K562 (cell line): ENCODE measurements around the gene COX18. TPM values are rescaled to one million over a fixed set of nuclear protein-coding genes. Genes with fewer than 3 reads are reported as not detected.

ENCODE experiments used
- ATAC-seq: fragments of 200-7000 bp; cut with Tn5 transposase; 3 replicates; pipeline ENCODE4 v1.9.1; 2020; ENCODE audit warnings: moderate library complexity
- BruUV-seq: library from RNA; stranded (reverse); fragments of 400-500 nt; replicated peaks from 2 replicates; lab custom pipeline; 2021; lab: Mats Ljungman, UMichigan
- CTCF ChIA-PET: fragments of 300-600 bp; formaldehyde crosslinking; extraction: SDS; loops from one replicate; lab custom pipeline; 2021; ENCODE audit warnings: low intra/inter-chr PET ratio; lab: Yijun Ruan, JAX
- POLR2A ChIA-PET: fragments of 300-600, 350-650 bp; sonication (Branson Sonifier 250); formaldehyde crosslinking; extraction: SDS; loops from one replicate; lab custom pipeline; 2021; ENCODE audit warnings: antibody characterized with exemption, inconsistent platforms; lab: Yijun Ruan, JAX
- DNase-seq, 4 experiments: peaks; one replicate each; pipeline versions ENCODE4 v3.0.0 to v3.0.0-alpha.2; 2011 to 2018; ENCODE audit warnings: low spot score in 3 of 4, mixed read lengths in 3 of 4; ENCODE audit errors: extremely low read depth in 1 of 4
- FAIRE-seq: peaks from 2 replicates; lab custom pipeline; 2011; peaks lifted over from hg19 to GRCh38; lab: Jason Lieb, UNC
- H2AFZ ChIP-seq: 2 replicates; pipeline ENCODE4 v1.6.0; 2011; ENCODE audit warnings: low read depth, low read length, control low read depth, inconsistent platforms
- H3K27ac ChIP-seq: fragments of 200-600 bp; 3 replicates; pipeline ENCODE4 v1.8.0; 2011; ENCODE audit warnings: low read depth, mild to moderate bottlenecking, control low read depth, inconsistent platforms, low read length, moderate library complexity, mixed read lengths; ENCODE audit errors: extremely low read depth
- H3K27me3 ChIP-seq, 2 experiments: fragments of 300-600 bp in 1 of 2; 2 replicates in 1 of 2; 3 replicates in 1 of 2; pipeline versions ENCODE4 v1.6.0 to v1.8.0; 2011; ENCODE audit warnings: inconsistent platforms in 2 of 2, low read length in 2 of 2, mild to moderate bottlenecking in 1 of 2, mixed read lengths in 1 of 2, moderate library complexity in 1 of 2; ENCODE audit not compliant: control insufficient read depth in 2 of 2, insufficient read depth in 2 of 2
- H3K36me3 ChIP-seq: fragments of 300-600 bp; 3 replicates; pipeline ENCODE4 v1.8.0; 2011; ENCODE audit warnings: mild to moderate bottlenecking, low read length, inconsistent platforms; ENCODE audit not compliant: control insufficient read depth, insufficient read depth
- H3K4me1 ChIP-seq, 2 experiments: fragments of 200-600 bp in 1 of 2; replicated peaks in 1 of 2; 2 replicates in 1 of 2; 3 replicates in 1 of 2; pipeline versions ENCODE4 v1.5.1 to v1.8.0; 2011; ENCODE audit warnings: inconsistent platforms in 2 of 2, low read length in 2 of 2, mild to moderate bottlenecking in 1 of 2, mixed read lengths in 1 of 2, moderate library complexity in 1 of 2; ENCODE audit not compliant: control insufficient read depth in 2 of 2, insufficient read depth in 2 of 2
- H3K4me2 ChIP-seq: 2 replicates; pipeline ENCODE4 v1.6.1; 2011; ENCODE audit warnings: low read length, control low read depth, inconsistent platforms, mixed read lengths; ENCODE audit not compliant: insufficient read depth
- H3K4me3 ChIP-seq: fragments of 200-600 bp; sonication (generic), shearing (Covaris generic); 2 replicates; pipeline ENCODE4 v1.5.1; 2016; ENCODE audit warnings: control low read depth, inconsistent platforms
- H3K79me2 ChIP-seq: fragments of 200-600 bp; 3 replicates; pipeline ENCODE4 v1.8.0; 2011; ENCODE audit warnings: low read length, inconsistent platforms; ENCODE audit not compliant: control insufficient read depth, insufficient read depth
- H3K9ac ChIP-seq, 2 experiments: 2 replicates each; pipeline versions ENCODE4 v1.6.0 to v1.6.1; 2011; ENCODE audit warnings: low read depth in 2 of 2, low read length in 2 of 2, control low read depth in 1 of 2, inconsistent platforms in 1 of 2, mild to moderate bottlenecking in 1 of 2, mixed read lengths in 1 of 2; ENCODE audit not compliant: insufficient read depth in 1 of 2
- H3K9me1 ChIP-seq: one replicate; pipeline ENCODE4 v1.6.0; 2011; ENCODE audit warnings: inconsistent platforms, mild to moderate bottlenecking, low read length, moderate library complexity; ENCODE audit not compliant: control insufficient read depth, insufficient read depth
- H3K9me3 ChIP-seq: replicated peaks from 2 replicates; pipeline ENCODE4 v1.5.1; 2011; ENCODE audit warnings: low read depth, low read length, inconsistent platforms; ENCODE audit not compliant: control insufficient read depth, insufficient read depth
- H4K20me1 ChIP-seq: replicated peaks from 2 replicates; pipeline ENCODE4 v1.6.1; 2011; ENCODE audit warnings: low read length, inconsistent platforms, mixed read lengths; ENCODE audit not compliant: control insufficient read depth, insufficient read depth
- CREB1 ChIP-seq, 2 experiments: sonication (generic) in 1 of 2; formaldehyde crosslinking in 1 of 2; IDR thresholded peaks; 2 replicates each; pipeline versions ENCODE4 v1.6.1 to v1.8.0; 2012 to 2022; ENCODE audit warnings: inconsistent platforms in 1 of 2, mild to moderate bottlenecking in 1 of 2, missing genetic modification reagents in 1 of 2, moderate library complexity in 1 of 2
- CTCF ChIP-seq, 3 experiments: IDR thresholded peaks in 2 of 3; conservative IDR thresholded peaks in 1 of 3; 2 replicates each; pipeline ENCODE4 v1.5.1; 2011 to 2012; ENCODE audit warnings: low read length in 3 of 3, mild to moderate bottlenecking in 3 of 3, control low read depth in 2 of 3, improper control_type of control experiment in 1 of 3, inconsistent platforms in 1 of 3, low read depth in 1 of 3, mixed read lengths in 1 of 3, moderate library complexity in 1 of 3; ENCODE audit not compliant: insufficient read depth in 2 of 3
- DEAF1 ChIP-seq: fragments of 450-650 bp; formaldehyde crosslinking; IDR thresholded peaks from 2 replicates; pipeline ENCODE4 v1.4.0; 2020; ENCODE audit warnings: mild to moderate bottlenecking, moderate library complexity
- ETS1 ChIP-seq: conservative IDR thresholded peaks from 2 replicates; pipeline ENCODE4 v1.6.1; 2011; ENCODE audit warnings: low read depth, mild to moderate bottlenecking, low read length; ENCODE audit not compliant: control insufficient read depth
- GTF2E2 ChIP-seq: fragments of 200-800 bp; sonication (Bioruptor generic); IDR thresholded peaks from 2 replicates; pipeline ENCODE4 v1.6.1; 2016; ENCODE audit warnings: missing genetic modification characterization, missing compliant biosample characterization
- LCOR ChIP-seq: sonication (generic); formaldehyde crosslinking; IDR thresholded peaks from 2 replicates; pipeline ENCODE4 v1.8.0; 2022; ENCODE audit warnings: mild to moderate bottlenecking, missing genetic modification reagents
- NFE2 ChIP-seq: IDR thresholded peaks from 2 replicates; pipeline ENCODE4 v1.6.1; 2014; ENCODE audit warnings: antibody characterized with exemption, low read depth
- NR4A1 ChIP-seq, 2 experiments: fragments of 250-450 bp in 1 of 2; fragments of 450-650 bp in 1 of 2; sonication (Bioruptor Pico) in 1 of 2; IDR thresholded peaks; 2 replicates each; pipeline versions ENCODE4 v1.4.0 to v1.6.1; 2016 to 2020; ENCODE audit warnings: mild to moderate bottlenecking in 2 of 2, missing compliant biosample characterization in 1 of 2, missing genetic modification characterization in 1 of 2, moderate library complexity in 1 of 2
- RAD21 ChIP-seq, 2 experiments: fragments of 250-450 bp in 1 of 2; fragments of 450-650 bp in 1 of 2; sonication (Bioruptor Pico) in 1 of 2; formaldehyde crosslinking in 1 of 2; IDR thresholded peaks in 1 of 2; conservative IDR thresholded peaks in 1 of 2; 2 replicates each; pipeline versions ENCODE4 v1.4.0 to v1.8.0; 2020 to 2022; ENCODE audit warnings: mild to moderate bottlenecking in 2 of 2, moderate library complexity in 1 of 2
- SAP30 ChIP-seq: fragments of 200-600 bp; sonication (generic); IDR thresholded peaks from 2 replicates; pipeline ENCODE4 v1.6.1; 2012; ENCODE audit warnings: borderline replicate concordance, low read depth, mild to moderate bottlenecking, moderate library complexity, low read length, control low read depth, inconsistent platforms; ENCODE audit not compliant: insufficient read depth, poor library complexity, severe bottlenecking
- SMC3 ChIP-seq: conservative IDR thresholded peaks from 2 replicates; pipeline ENCODE4 v1.6.1; 2011; ENCODE audit warnings: low read depth, low read length, improper control_type of control experiment; ENCODE audit not compliant: insufficient read depth
- THRB ChIP-seq: fragments of 450-650 bp; formaldehyde crosslinking; conservative IDR thresholded peaks from 2 replicates; pipeline ENCODE4 v1.4.0; 2022; ENCODE audit warnings: mild to moderate bottlenecking, missing genetic modification characterization
- ZNF384 ChIP-seq: IDR thresholded peaks from 2 replicates; pipeline ENCODE4 v1.6.1; 2012; ENCODE audit warnings: low read depth, low read length, improper control_type of control experiment
- WGBS: fragments of 100-300 bp; shearing (Covaris generic); methylation state at CpG from one replicate; pipeline ENCODE4 v1.1.6; 2016; ENCODE audit warnings: low coverage, mixed read lengths; ENCODE audit not compliant: insufficient coverage; ENCODE audit errors: missing lambda C conversion rate; 5-methylcytosine and 5-hydroxymethylcytosine counted together
- in situ Hi-C: fragments of 300-500 bp; cut with MboI; formaldehyde crosslinking; loops from 4 replicates; pipeline ENCODE4 v1.15.0; 2018; ENCODE audit warnings: inconsistent platforms, mixed read lengths
- intact Hi-C: fragments of 100-400 bp; cut with micrococcal nuclease; formaldehyde crosslinking; loops from 2 replicates; pipeline ENCODE4 v1.14.2; 2022
- polyA plus RNA-seq, 8 experiments: library from polyadenylated mRNA; depleted of rRNA in 4 of 8; stranded (reverse) in 5 of 8; unstranded in 3 of 8; fragments of >200 nt; fragmentation: Nextera tagmentation in 2 of 8; fragmentation: Illumina TruSeq in 1 of 8; extraction: Ambion mirVana in 2 of 8; extraction: Trizol in 1 of 8; gene quantifications; 2 replicates each; pipeline versions ENCODE4 v1.2.1 to v1.2.3, GENCODE V29; 2011 to 2014; ENCODE audit warnings: inconsistent platforms in 1 of 8, missing spikeins in 1 of 8
- total RNA-seq, 7 experiments: library from RNA; depleted of rRNA in 6 of 7; stranded (reverse); fragments of >200 nt in 6 of 7; fragmentation: Illumina TruSeq in 2 of 7; extraction: Trizol in 2 of 7; gene quantifications; 2 replicates each; pipeline versions ENCODE4 v1.2.1 to v1.2.3, GENCODE V29; 2011 to 2021; ENCODE audit warnings: low replicate concordance in 1 of 7

COX18 gene
- total and polyA plus RNA-seq, 9 of the 15 experiments (the other 6 are each of a cell fraction or from before 2014, with no cell fraction given) = 7.0 to 21.3 (median 14.7) TPM

GRCh38 chr4:73021634-73022033 is 47.9 kb downstream of the COX18 start:
- Histone ChIP-seq H3K4me1 (no peaks in the 10 kb centered on the region), H3K4me2 (no peak overlapping the region), H3K9me1 (no peaks in the 10 kb centered on the region), H3K9ac (no peak overlapping the region), H3K36me3 (no peaks in the 10 kb centered on the region), H3K4me3 (no peak overlapping the region), H4K20me1 (no peaks in the 10 kb centered on the region), H3K9me3 (no peaks in the 10 kb centered on the region), H3K27ac (no peak overlapping the region), H2AFZ (no peak overlapping the region), H3K79me2 (no peaks in the 10 kb centered on the region), H3K27me3 (peaks cover 0 to 10% of the 10 kb centered on the region in 2 experiments; a peak in 1 of 5 replicates)
- CTCF ChIA-PET = interaction anchor here (0.6 to 1.8 kb wide), 2 partner anchors 320 to 726 kb away, joined by 4 to 10 read pairs; no protein-coding TSS in a partner anchor
- BruUV-seq = no TSS peak
- in situ Hi-C loops = loop anchor here (10.0 to 25.0 kb wide), 2 partner anchors 707 to 1284 kb away; no protein-coding TSS in a partner anchor
- DNase-seq (peak in 3 of 4 experiments; percentile 18 to 51 (median 47)), FAIRE-seq (peak; percentile 57), ATAC-seq (peak; percentile 86)
- 0% methylated on average over 1 of the region's 1 CpG for WGBS
- 0 out of 2 replicates have a peak, but pooled peaks have one; percentile 29 for TF ChIP-seq SMC3
- TF ChIP-seq THRB = no peak
- peak; percentile 93 for TF ChIP-seq ZNF384
- no peak for TF ChIP-seq SAP30
- no peak for TF ChIP-seq CREB1 (IDR thresholded peaks at IDR 0.05)
- no peak for TF ChIP-seq CREB1 (CRISPR knock-in tag; IDR thresholded peaks at IDR 0.05)
- TF ChIP-seq LCOR (CRISPR knock-in tag) = no peak
- peak; percentile 64 to 67 for TF ChIP-seq RAD21 (CRISPR knock-in tag; conservative IDR thresholded peaks at IDR 0.05 in 1 of 2, IDR thresholded peaks at IDR 0.05 in 1 of 2)
- TF ChIP-seq NR4A1 (CRISPR knock-in tag; IDR thresholded peaks at IDR 0.05) = no peak
- no peak for TF ChIP-seq NR4A1 (tag; IDR thresholded peaks at IDR 0.05)
- TF ChIP-seq ETS1 = no peak
- no peak for TF ChIP-seq GTF2E2 (tag)
- no peak for TF ChIP-seq NFE2
- TF ChIP-seq CTCF (IDR thresholded peaks at IDR 0.05 in 2 of 3, conservative IDR thresholded peaks at IDR 0.05 in 1 of 3; ENCODE audit: insufficient read depth in 2 of 3, low read depth in 1 of 3, low read length in 3 of 3) = peak; percentile 38 to 67 (median 41); a peak in 4 of 6 replicates
- TF ChIP-seq DEAF1 = peak; percentile 48; the same call in 1 of the 2 replicates
- intact Hi-C loops = loop anchor here (10.0 kb wide), 2 partner anchors 233 to 1277 kb away; partner anchors contain the start of gene ANKRD17
- POLR2A ChIA-PET = no interaction called here
